Ishikawa (cell line): ENCODE measurements around the gene GLI3.

Experiments
- CEBPB ChIP-seq: IDR thresholded peaks from 2 replicates; pipeline ENCODE4 v1.6.1; 2012
- CREB1 ChIP-seq: IDR thresholded peaks from 2 replicates; pipeline ENCODE4 v1.6.1; 2012; ENCODE audit warnings: low read depth
- EGR1 ChIP-seq: IDR thresholded peaks from 2 replicates; pipeline ENCODE4 v1.6.1; 2012
- EP300 ChIP-seq: IDR thresholded peaks from 2 replicates; pipeline ENCODE4 v1.6.1; 2012; ENCODE audit warnings: borderline replicate concordance
- FOXM1 ChIP-seq: IDR thresholded peaks from 2 replicates; pipeline ENCODE4 v1.6.1; 2012; ENCODE audit warnings: low read depth, borderline replicate concordance
- MAX ChIP-seq: IDR thresholded peaks from 2 replicates; pipeline ENCODE4 v1.6.1; 2012
- NFIC ChIP-seq: IDR thresholded peaks from 2 replicates; pipeline ENCODE4 v1.6.1; 2012
- RAD21 ChIP-seq: IDR thresholded peaks from 2 replicates; pipeline ENCODE4 v1.6.1; 2012; ENCODE audit warnings: low read depth
- REST ChIP-seq: IDR thresholded peaks from 2 replicates; pipeline ENCODE4 v1.6.1; 2012; ENCODE audit warnings: low read depth, mild to moderate bottlenecking
- TAF1 ChIP-seq: IDR thresholded peaks from 2 replicates; pipeline ENCODE4 v1.6.1; 2012; ENCODE audit warnings: low read depth, mild to moderate bottlenecking
- TCF12 ChIP-seq: IDR thresholded peaks from 2 replicates; pipeline ENCODE4 v1.6.1; 2012; ENCODE audit warnings: low read depth
- TEAD4 ChIP-seq: IDR thresholded peaks from 2 replicates; pipeline ENCODE4 v1.6.1; 2012
- USF1 ChIP-seq: IDR thresholded peaks from 2 replicates; pipeline ENCODE4 v1.6.1; 2012
- YY1 ChIP-seq: IDR thresholded peaks from 2 replicates; pipeline ENCODE4 v1.6.1; 2012; ENCODE audit warnings: low read depth
- ZBTB7A ChIP-seq: IDR thresholded peaks from 2 replicates; pipeline ENCODE4 v1.6.1; 2012; ENCODE audit warnings: low read depth

GLI3 gene

GRCh38 chr7:41973202-41973730 is 263.7 kb downstream of the GLI3 start:
- TF ChIP-seq REST (no peak), CEBPB (no peak), MAX (no peak), TEAD4 (no peak), YY1 (no peak), RAD21 (no peak), USF1 (no peak), TCF12 (no peak), ZBTB7A (no peak), TAF1 (no peak), EP300 (no peak), CREB1 (no peak), NFIC (no peak), FOXM1 (no peak)

- no peak for TF ChIP-seq YY1
- no peak for TF ChIP-seq EP300
- TF ChIP-seq ZBTB7A: no peak
- TF ChIP-seq FOXM1: no peak
- TF ChIP-seq MAX: no peak
- TF ChIP-seq CEBPB: no peak
- no peak for TF ChIP-seq TAF1
- TF ChIP-seq RAD21: no peak
- TF ChIP-seq REST: no peak
- TF ChIP-seq TCF12: no peak
- TF ChIP-seq USF1: no peak
- TF ChIP-seq NFIC: no peak
- TF ChIP-seq TEAD4: no peak
- no peak for TF ChIP-seq EGR1
- no peak for TF ChIP-seq CREB1
Measured at GRCh38 chr7:41972776-41973175, 264.2 kb downstream of the GLI3 start.

- TF ChIP-seq TEAD4: no peak
- TF ChIP-seq TAF1: no peak
Measured at GRCh38 chr7:41972270-41972669, 264.7 kb downstream of the GLI3 start.

- no peak for TF ChIP-seq RAD21
- TF ChIP-seq YY1: no peak
- TF ChIP-seq TCF12: no peak
Measured at GRCh38 chr7:41971640-41972187, 265.3 kb downstream of the GLI3 start.

GRCh38 chr7:41970941-41971340 is 266.1 kb downstream of the GLI3 start:
- TF ChIP-seq CREB1 (no peak), FOXM1 (no peak), USF1 (no peak), EGR1 (no peak), RAD21 (no peak), EP300 (no peak), ZBTB7A (no peak), CEBPB (no peak), REST (no peak)
